Kidney (tissue), 14 donors: Measurements from ENCODE around the gene WAPL. TPM values are rescaled to one million over a fixed set of nuclear protein-coding genes. Genes with fewer than 3 reads are reported as not detected.

Experiments
- DNase-seq, 5 donors: peaks; one replicate each; pipeline ENCODE4 v3.0.0-alpha.2; 2013 to 2020
- FAIRE-seq: peaks from 2 replicates; lab custom pipeline; 2012; peaks lifted over from hg19 to GRCh38; lab: Jason Lieb, UNC
- H3K27ac ChIP-seq, 2 donors: one replicate each; pipeline ENCODE4 v1.7.0; 2013; ENCODE audit warnings: low read depth in 2 of 2, low read length in 2 of 2, inconsistent platforms in 1 of 2
- H3K27me3 ChIP-seq: one replicate; pipeline ENCODE4 v1.7.1; 2013; ENCODE audit warnings: low read length, inconsistent platforms; ENCODE audit not compliant: control insufficient read depth, insufficient read depth
- H3K36me3 ChIP-seq, 3 donors: one replicate each; pipeline versions ENCODE4 v1.7.0 to v1.7.1; 2013; ENCODE audit warnings: low read length in 3 of 3, control low read depth in 1 of 3, inconsistent platforms in 1 of 3; ENCODE audit not compliant: insufficient read depth in 3 of 3, control insufficient read depth in 2 of 3
- H3K4me1 ChIP-seq, 3 donors: one replicate each; pipeline versions ENCODE4 v1.7.0 to v1.7.1; 2013; ENCODE audit warnings: low read length in 3 of 3, inconsistent platforms in 1 of 3, low read depth in 1 of 3; ENCODE audit not compliant: control insufficient read depth in 2 of 3, insufficient read depth in 2 of 3
- H3K4me3 ChIP-seq, 3 donors: one replicate each; pipeline versions ENCODE4 v1.7.0 to v1.8.1; 2013; ENCODE audit warnings: low read length in 3 of 3, control low read depth in 1 of 3, inconsistent platforms in 1 of 3
- H3K9ac ChIP-seq, 3 donors: one replicate each; pipeline versions ENCODE4 v1.7.0 to v1.7.1; 2013; ENCODE audit warnings: low read length in 3 of 3, control low read depth in 1 of 3, inconsistent platforms in 1 of 3
- H3K9me3 ChIP-seq, 3 donors: one replicate each; pipeline versions ENCODE4 v1.7.0 to v1.7.1; 2013; ENCODE audit warnings: low read length in 3 of 3, control low read depth in 1 of 3, inconsistent platforms in 1 of 3; ENCODE audit not compliant: control insufficient read depth in 2 of 3, insufficient read depth in 1 of 3
- intact Hi-C: fragments of 100-400 bp; cut with DNase I; formaldehyde crosslinking; loops from one replicate; pipeline ENCODE4 v1.11.1; 2022
- polyA plus RNA-seq: library from polyadenylated mRNA; stranded (reverse); fragments of 350-450 nt; fragmentation: Illumina TruSeq; extraction: RNeasy Lipid Tissue Mini Kit (QIAGEN cat#74804); gene quantifications from one replicate; pipeline ENCODE4 v1.2.3, GENCODE V29; 2014; ENCODE audit warnings: low read depth, low replicate concordance; ENCODE audit not compliant: insufficient read depth
- total RNA-seq: library from RNA; stranded (reverse); fragmentation: NEBNext Ultra II Directional; extraction: Animal tissue kit (Norgen Biotek cat#: 25700); gene quantifications from one replicate; pipeline ENCODE4 v1.2.1, GENCODE V29; 2021
- TF ChIP-seq, protein P1 (sequence below): IDR thresholded peaks from 3 replicates; pipeline ENCODE4 v1.5.1; 2012; ENCODE audit warnings: mild to moderate bottlenecking, moderate library complexity, borderline replicate concordance; ENCODE audit not compliant: insufficient read depth; ENCODE audit errors: extremely low read depth
- donor health status: control.
- donor health status: control.
- donor health status: control.
- donor health status: control.
- donor health status: control.
- donor health status: DM: yes; HTN: yes; CAD: no.
- donor health status: Normal renal cell carcinoma (clear cell type).

Gene WAPL
- total and polyA plus RNA-seq, 2 donors from 2014 or later = 17.6 to 34.7 TPM

DNA sequence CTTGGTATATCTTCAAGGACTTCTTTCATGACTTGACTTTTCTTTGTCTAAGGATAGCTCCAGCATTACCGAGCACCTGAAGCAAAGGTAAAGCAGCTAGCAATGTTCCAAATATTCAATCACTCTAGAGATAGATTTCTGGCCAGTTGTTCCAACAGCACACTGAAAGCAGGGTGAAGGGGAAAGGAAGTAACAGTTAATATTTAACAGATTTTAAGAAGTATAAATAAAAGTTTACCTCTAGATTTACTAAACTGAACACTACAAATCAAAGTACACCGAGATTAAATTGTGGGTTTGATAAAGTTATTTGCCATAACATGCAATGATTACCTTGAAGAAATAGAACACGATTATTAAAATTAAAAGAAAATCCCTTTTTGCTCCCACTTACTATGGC, 84.1 kb downstream of the WAPL start:
- no peaks in the 10 kb centered on the region for H3K27me3 ChIP-seq
- H3K9ac ChIP-seq = no peak overlapping the region
- intact Hi-C loops = no loop called here
- TF ChIP-seq, protein P1, sequence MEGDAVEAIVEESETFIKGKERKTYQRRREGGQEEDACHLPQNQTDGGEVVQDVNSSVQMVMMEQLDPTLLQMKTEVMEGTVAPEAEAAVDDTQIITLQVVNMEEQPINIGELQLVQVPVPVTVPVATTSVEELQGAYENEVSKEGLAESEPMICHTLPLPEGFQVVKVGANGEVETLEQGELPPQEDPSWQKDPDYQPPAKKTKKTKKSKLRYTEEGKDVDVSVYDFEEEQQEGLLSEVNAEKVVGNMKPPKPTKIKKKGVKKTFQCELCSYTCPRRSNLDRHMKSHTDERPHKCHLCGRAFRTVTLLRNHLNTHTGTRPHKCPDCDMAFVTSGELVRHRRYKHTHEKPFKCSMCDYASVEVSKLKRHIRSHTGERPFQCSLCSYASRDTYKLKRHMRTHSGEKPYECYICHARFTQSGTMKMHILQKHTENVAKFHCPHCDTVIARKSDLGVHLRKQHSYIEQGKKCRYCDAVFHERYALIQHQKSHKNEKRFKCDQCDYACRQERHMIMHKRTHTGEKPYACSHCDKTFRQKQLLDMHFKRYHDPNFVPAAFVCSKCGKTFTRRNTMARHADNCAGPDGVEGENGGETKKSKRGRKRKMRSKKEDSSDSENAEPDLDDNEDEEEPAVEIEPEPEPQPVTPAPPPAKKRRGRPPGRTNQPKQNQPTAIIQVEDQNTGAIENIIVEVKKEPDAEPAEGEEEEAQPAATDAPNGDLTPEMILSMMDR = no peak
- H3K4me3 ChIP-seq = no peak overlapping the region
- peaks cover 5 to 20% (median 13%) of the 10 kb centered on the region in 3 donors for H3K36me3 ChIP-seq
- no peak for DNase-seq
- no peaks in the 10 kb centered on the region for H3K9me3 ChIP-seq
- H3K27ac ChIP-seq = no peak overlapping the region
- peak; percentile 70 for FAIRE-seq
- peaks cover 0 to 5% (median 3%) of the 10 kb centered on the region in 3 donors for H3K4me1 ChIP-seq

GRCh38 chr10:86436963-86437362, 84.6 kb downstream of the WAPL start:
- Histone ChIP-seq H3K9ac (no peak overlapping the region), H3K9me3 (no peaks in the 10 kb centered on the region), H3K27ac (no peak overlapping the region), H3K4me3 (no peak overlapping the region), H3K36me3 (peaks cover 5 to 20% (median 13%) of the 10 kb centered on the region in 3 donors), H3K4me1 (peaks cover 0 to 5% (median 3%) of the 10 kb centered on the region in 3 donors), H3K27me3 (no peaks in the 10 kb centered on the region)
- DNase-seq (no peak), FAIRE-seq (no peak)
- TF ChIP-seq, protein P1 = no peak
- intact Hi-C loops = no loop called here

GRCh38 chr10:86434656-86435055, 86.9 kb downstream of the WAPL start:
- H3K9ac ChIP-seq = no peak overlapping the region
- H3K4me1 ChIP-seq = peaks cover 0 to 5% (median 1%) of the 10 kb centered on the region in 3 donors
- no peaks in the 10 kb centered on the region for H3K27me3 ChIP-seq
- no peak overlapping the region for H3K4me3 ChIP-seq
- DNase-seq (no peak), FAIRE-seq (no peak)
- H3K36me3 ChIP-seq = peaks cover 3 to 10% (median 6%) of the 10 kb centered on the region in 3 donors
- intact Hi-C loops = no loop called here
- TF ChIP-seq, protein P1 = no peak
- H3K9me3 ChIP-seq = no peaks in the 10 kb centered on the region
- H3K27ac ChIP-seq = no peak overlapping the region

- TF ChIP-seq, protein P1 = no peak
- DNase-seq (no peak), FAIRE-seq (no peak)
- H3K9me3 ChIP-seq = no peaks in the 10 kb centered on the region
- no peaks in the 10 kb centered on the region for H3K36me3 ChIP-seq
- no peaks in the 10 kb centered on the region for H3K27me3 ChIP-seq
- no peak overlapping the region for H3K4me3 ChIP-seq
- H3K9ac ChIP-seq = no peak overlapping the region
- no peaks in the 10 kb centered on the region for H3K4me1 ChIP-seq
- intact Hi-C loops = no loop called here
- H3K27ac ChIP-seq = no peak overlapping the region
Observed at GRCh38 chr10:86423739-86424138, 97.9 kb downstream of the WAPL start.
